ENCODE measurements around the gene RINL. TPM values are rescaled to one million over a fixed set of nuclear protein-coding genes. Genes with fewer than 3 reads are reported as not detected.
"Not testable (repeated sequence)": the region's sequence is repeated elsewhere in the genome, so short reads cannot be mapped to it uniquely, and the experiment has no call there.

Gene RINL
- total RNA-seq, 1 donor from 2014 or later, result 8.3 TPM

- no peak for DNase-seq
Observed at GRCh38 chr19:38875656-38876395, 2.2 kb downstream of the RINL start.

DNA sequence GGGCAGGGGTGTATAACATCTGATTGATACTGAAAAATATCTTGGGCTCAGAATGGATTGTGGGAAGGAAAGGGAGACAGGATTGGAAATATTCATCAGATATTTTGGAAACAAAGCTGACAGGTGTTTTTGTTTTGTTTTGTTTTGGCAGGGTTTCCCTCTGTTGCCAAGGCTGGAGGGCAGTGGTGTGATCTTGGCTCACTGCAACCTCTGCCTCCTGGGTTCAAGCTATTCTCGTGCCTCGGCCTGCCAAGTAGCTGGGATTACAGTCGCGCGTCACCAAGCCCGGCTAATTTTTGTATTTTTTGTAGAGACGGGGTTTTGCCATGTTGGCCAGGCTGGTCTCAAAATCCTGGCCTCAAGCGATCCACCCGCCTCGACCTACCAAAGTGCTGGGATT lies 4.7 kb downstream of the RINL start:
- not testable (repeated sequence) for DNase-seq

- no peak for DNase-seq
Observed at GRCh38 chr19:38870612-38871011, 7.5 kb downstream of the RINL start.

GRCh38 chr19:38869836-38870607 lies 8.1 kb downstream of the RINL start:
- peak; percentile 76 for DNase-seq

DNA sequence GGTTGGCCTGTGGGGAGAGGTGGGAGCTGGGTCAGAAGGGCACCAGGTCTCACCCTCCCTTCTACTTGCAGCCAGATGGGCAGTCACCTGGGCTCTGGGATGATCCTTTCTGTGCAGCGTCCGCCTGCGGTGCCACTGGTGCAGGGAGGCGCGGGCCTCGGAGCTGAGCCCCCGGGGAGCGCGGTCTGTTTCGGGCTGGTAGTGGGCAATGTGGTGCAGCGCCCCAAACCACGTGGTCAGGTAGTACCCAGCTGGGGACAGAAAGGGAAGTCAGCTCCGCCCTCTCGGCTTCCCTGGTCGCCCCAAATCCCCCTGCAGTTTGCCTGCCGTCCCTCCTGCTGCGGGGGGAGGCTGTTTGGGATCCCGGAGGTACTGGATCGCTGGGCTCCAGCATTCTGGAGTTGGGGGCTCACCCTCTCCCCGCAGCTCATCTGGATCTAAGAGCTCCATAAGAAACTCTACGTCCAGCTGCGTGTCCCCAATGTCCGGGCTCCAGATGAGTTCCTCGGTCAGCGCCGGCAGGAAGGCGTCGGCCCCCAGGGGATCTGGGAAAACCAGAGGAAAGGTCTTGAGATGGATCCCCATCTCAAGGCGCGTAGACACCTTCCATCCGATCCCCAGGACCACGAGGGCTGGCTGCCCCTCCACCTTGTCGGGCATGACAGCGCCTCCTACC lies 8.8 kb downstream of the RINL start:
- no peak for DNase-seq

DNA sequence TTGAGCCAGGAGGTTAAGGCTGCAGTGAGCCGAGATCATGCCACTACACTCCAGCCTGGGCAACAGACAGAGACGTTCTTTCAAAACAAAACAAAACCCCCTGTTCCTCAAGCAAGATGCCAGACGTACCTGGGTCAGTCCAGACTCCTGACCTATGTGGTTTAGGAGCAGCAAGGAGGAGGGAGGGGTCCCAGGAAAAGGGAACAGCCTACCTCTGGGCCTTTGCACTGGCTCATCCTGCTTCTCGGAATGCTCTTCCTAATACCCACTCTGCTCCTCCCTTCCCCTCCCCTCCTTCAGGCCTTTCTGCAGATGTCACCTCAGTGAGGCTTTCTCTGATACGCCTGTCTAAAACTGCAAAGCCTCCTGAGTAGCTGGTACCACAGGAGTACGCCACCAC lies 9.5 kb downstream of the RINL start:
- DNase-seq, result no peak

DNA sequence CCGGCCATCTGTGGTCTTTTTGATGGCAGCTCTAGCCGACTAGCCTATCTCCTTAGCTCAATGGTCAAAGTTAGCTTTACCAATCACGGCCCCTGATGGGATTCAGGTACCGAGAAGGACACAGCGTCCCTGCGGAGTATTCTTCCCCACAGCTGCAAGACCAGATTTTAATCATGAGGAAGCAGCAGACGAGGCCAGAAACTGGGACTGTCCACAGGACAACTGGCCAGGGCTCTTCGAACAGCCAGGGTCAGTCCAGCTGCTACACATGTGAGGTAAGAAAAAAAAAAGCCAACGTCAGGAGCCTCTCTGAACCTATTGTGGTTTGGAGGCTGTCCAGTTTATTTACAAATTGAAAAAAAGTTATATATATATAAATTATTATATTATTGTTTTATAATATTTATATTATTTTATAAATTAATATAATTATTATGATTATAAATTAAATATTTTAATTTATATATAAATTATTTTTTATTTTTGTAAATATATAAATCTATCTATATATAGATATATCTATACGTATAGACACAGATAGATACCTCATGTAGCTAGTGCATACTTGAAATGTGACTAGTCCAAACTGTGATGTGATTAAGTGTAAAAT lies 10.8 kb downstream of the RINL start:
- DNase-seq, result no peak

- DNase-seq, result peak; percentile 84
Observed at GRCh38 chr19:38862321-38863059, 15.6 kb downstream of the RINL start.

- no peak for DNase-seq
Observed at GRCh38 chr19:38861368-38861767, 16.7 kb downstream of the RINL start.

- not testable (repeated sequence) for DNase-seq
Observed at GRCh38 chr19:38859631-38860204, 18.4 kb downstream of the RINL start.

DNA sequence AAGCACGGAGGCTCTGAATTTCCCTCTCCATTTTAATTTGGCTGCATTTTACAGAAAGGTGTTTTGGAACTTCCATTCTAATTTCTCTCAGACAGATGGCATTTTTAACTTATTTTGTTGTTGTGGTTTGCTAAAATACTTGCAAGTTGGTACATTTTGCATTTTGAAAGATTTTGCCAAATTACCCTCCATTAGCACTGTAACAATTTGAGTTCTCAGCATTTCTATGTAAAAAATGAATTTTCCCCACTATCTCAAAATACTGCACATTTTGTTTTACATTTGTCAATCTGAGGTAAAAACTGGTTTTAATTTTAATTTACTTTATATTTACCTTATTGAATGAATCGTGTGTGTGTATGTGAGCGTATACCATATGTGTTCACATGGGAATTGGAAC lies 21.3 kb downstream of the RINL start:
- DNase-seq, result no peak

- not testable (repeated sequence) for DNase-seq
Observed at GRCh38 chr19:38855751-38856150, 22.3 kb downstream of the RINL start.

GRCh38 chr19:38854961-38855360 lies 23.1 kb downstream of the RINL start:
- not testable (repeated sequence) for DNase-seq

GRCh38 chr19:38853214-38853613 lies 24.9 kb downstream of the RINL start:
- DNase-seq, result no peak

- DNase-seq, result peak; percentile 62
Observed at GRCh38 chr19:38852231-38853044, 25.6 kb downstream of the RINL start.

GRCh38 chr19:38851622-38852230 lies 26.3 kb downstream of the RINL start:
- peak; percentile 94 for DNase-seq

DNA sequence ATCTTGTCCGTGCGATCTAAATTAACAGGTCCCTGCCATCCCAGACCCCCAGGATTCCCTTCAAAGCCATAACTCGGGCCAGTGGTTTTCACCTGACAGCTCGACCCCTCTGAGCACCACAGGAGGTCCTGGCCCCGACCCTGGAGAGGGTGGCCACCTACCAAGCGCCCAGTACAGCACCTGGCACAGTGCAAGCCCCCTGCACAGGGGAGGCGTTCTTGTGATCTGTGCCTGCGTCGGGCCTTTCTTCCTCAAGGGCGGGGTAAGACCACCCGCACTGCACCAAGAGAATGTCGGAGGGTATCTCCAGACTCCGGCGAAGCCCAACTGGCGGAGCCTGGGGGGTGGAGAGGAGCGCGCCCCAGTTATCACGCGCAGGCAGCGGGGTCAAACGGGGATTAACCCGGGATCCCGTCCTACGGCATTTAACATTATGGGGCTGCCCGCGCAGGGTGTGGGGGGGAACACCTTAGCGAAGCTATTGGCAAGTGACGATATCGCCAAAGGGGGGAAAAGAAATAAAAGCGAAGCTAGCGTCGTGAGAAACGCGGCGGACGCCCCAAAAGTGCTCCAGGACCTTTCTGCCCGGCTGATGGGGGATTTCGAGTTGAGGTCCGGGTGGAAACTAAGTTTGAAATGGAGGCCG lies 27.0 kb downstream of the RINL start:
- no peak for DNase-seq

GRCh38 chr19:38850436-38850975 lies 27.6 kb downstream of the RINL start:
- no peak for DNase-seq

- peak; percentile 100 for DNase-seq
Observed at GRCh38 chr19:38849860-38850435, 28.1 kb downstream of the RINL start, which contains the start of gene HNRNPL. TSS of gene HNRNPL (minus strand) at chr19:38849986. CDS start at chr19:38849966, 20 bp downstream.

All from dermis blood vessel endothelial cell (primary cell).